GM19193 (cell line): ENCODE measurements around the gene PLD4.
A peak's percentile ranks its signal among the peaks of the same experiment; 100 is the strongest.

Source experiments
- POLR2A ChIP-seq: IDR thresholded peaks from 4 replicates; pipeline ENCODE4 v1.6.1; 2011; ENCODE audit not compliant: insufficient read depth, insufficient read length; ENCODE audit errors: extremely low read depth

Gene PLD4

GRCh38 chr14:104931771-104932675, 7.3 kb downstream of the PLD4 start:
- no peak for TF ChIP-seq POLR2A

DNA sequence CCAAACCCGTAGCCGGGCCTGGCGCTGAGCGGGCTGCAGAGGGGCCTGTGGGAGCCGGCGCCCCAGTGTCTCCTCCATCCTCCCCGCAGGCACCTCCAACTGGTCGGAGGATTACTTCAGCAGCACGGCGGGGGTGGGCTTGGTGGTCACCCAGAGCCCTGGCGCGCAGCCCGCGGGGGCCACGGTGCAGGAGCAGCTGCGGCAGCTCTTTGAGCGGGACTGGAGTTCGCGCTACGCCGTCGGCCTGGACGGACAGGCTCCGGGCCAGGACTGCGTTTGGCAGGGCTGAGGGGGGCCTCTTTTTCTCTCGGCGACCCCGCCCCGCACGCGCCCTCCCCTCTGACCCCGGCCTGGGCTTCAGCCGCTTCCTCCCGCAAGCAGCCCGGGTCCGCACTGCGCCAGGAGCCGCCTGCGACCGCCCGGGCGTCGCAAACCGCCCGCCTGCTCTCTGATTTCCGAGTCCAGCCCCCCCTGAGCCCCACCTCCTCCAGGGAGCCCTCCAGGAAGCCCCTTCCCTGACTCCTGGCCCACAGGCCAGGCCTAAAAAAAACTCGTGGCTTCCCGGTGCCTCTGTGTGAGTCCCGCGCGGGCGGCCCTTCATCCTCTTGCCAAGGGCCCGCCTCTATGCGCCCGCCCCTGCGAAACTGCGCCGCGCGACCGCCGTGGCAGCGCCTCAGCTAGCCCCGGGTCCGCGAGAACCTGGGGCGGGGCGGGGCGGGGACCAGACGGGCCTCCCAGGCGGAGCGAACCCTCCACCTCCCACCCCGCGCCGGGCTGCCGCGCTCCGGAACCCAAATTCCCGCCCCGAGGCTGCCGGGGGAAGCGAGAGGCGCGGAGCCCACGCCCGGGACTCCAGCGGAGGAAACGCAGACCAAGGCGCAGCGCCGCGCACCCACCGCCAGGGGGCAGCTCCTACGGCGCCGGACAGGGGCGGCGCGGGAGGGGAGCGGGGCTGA, 8.3 kb downstream of the PLD4 start:
- TF ChIP-seq POLR2A, result peak; percentile 17

DNA sequence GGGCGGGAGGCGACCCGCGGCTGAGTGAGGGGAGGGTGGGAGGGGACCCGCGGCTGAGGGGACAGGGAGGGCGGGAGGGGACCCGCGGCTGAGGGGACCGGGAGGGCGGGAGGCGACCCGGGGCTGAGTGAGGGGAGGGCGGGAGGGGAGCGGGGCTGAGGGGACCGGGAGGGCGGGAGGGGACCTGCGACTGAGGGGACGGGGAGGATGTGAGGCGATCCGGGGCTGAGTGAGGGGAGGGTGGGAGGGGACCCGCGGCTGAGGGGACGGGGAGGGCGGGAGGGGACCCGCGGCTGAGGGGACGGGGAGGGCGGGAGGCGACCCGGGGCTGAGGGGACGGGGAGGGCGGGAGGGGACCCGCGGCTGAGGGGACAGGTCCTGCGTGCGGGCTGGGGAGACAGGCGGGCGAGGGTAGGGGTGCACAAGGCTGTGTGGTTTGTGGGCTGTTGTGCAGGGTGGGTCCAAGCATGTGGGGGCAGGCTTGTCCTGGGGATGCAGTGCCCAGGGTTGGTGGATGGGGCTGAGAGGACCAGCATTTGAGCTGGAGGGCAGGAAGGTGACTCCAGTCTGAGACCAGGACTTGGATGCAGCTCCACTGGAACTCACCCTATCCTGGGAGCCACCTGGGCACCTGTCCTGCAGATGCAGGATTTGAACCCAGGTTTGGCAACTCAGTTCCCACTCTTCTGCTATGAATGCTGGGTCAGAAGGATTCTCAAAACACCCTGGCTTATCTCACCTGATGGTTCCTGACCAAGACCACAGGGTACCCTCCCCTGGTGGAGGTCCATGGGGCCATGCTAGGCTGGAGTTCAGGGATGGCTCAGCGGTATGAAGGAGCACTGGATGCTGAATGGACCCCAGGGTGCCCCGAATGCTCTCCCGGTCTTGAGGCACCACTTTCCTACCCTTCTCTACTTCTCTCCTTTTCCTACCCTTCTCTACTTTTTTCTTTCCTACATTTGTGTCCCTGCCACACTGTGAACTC, 9.4 kb downstream of the PLD4 start:
- no peak for TF ChIP-seq POLR2A

- TF ChIP-seq POLR2A, result no peak
These were observed 10.5 kb downstream of the PLD4 start for GRCh38 chr14:104935026-104935650.

DNA sequence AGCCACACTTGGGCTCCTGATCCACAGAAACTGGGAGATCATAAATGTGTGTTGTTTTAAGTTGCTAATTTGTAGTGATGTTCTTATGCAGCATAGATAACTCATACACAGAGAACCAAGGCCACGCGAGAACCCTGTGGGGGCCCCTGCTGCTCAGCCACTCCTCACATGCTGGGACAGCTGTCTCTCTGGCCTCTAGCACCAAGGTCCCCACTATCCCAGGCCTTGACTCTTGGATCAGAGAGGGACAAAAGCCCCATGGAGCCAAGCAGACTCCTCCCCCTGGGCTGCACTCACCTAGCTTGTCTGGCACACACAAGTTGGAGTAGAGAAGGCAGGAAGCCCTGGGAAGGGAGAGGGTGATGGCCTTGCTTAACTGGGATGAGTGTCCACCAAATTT, 11.3 kb downstream of the PLD4 start:
- no peak for TF ChIP-seq POLR2A

- TF ChIP-seq POLR2A, result no peak
These were observed 11.9 kb downstream of the PLD4 start for GRCh38 chr14:104936361-104937155.

- TF ChIP-seq POLR2A, result no peak
These were observed 12.5 kb downstream of the PLD4 start for GRCh38 chr14:104937161-104937560.

DNA sequence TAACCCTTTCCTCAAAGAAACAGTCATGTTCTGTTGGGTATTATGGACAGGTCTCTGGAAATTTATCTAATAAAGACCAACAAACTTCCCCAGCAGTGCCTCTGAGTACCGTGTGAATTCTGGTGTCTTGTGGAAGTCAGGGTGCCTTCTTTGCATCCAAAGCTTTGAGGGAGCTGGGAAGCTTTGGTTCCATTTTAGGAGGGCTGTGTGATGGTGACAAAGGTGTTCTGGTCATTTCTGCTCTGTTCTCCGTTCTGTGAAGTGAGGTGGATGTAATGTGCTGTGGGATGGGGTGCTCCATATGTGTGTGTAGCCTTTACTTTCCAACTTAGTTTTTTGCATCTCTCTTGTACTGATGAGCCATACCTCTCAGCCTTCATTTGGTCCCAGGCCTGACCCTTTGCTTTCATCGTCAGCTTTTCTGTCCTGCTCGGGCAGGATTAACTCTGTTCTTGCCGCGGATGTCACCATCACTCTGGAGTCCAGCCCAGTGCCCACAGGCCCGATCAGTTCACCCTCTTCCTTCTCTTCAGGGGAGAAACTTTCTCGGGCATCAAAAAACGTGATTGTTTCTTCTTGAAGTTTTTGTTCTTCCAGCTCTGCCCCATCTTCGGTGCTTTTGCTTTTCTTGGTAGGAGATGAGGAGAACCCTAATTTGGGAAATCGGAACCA, 13.2 kb downstream of the PLD4 start:
- no peak for TF ChIP-seq POLR2A

DNA sequence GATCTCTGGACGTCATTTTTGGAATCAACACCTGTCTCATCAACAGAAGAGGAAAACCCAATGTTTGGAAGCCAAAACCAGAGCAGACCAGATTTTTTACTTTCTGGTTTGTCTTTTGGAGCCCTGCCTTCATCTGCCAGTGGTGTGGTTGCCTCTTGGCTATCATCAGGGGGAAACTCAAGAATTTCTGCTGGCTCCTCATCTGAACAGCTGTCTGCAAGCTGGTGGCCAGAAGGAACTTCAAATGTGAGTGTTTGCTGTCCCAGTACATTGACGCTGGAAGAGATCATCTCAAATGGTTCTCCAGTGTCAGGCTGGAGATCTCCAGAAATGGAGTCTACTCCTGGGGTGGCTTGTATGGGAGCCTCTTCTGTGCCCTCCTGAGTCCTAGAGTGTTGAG, 13.8 kb downstream of the PLD4 start:
- no peak for TF ChIP-seq POLR2A

- no peak for TF ChIP-seq POLR2A
These were observed 14.3 kb downstream of the PLD4 start for GRCh38 chr14:104938960-104939359.

GRCh38 chr14:104939666-104940410, 15.2 kb downstream of the PLD4 start:
- TF ChIP-seq POLR2A, result no peak
